SJCRH30 (cell line): Measurements from ENCODE around the gene RARS2. TPM values are rescaled to one million over a fixed set of nuclear protein-coding genes. Genes with fewer than 3 reads are reported as not detected.

Source experiments
- total RNA-seq: library from RNA; depleted of rRNA; stranded (reverse); fragments of >200 nt; shearing (Covaris generic); gene quantifications from 2 replicates; pipeline ENCODE4 v1.2.3, GENCODE V29; 2014; rRNA removed

The RARS2 gene
- total RNA-seq, 1 experiment from 2014 or later: 51.0 TPM

Other genes starting within 250 kb of the RARS2 start
- 0.79 and 2.2 TPM in 2 replicates for gene C6orf163, start 245.2 kb downstream of the RARS2 start, total RNA-seq
- 0.23 and 0.45 TPM in 2 replicates for gene CFAP206, start 182.0 kb downstream of the RARS2 start, total RNA-seq
- 16.5 and 18.4 TPM in 2 replicates for gene SLC35A1, start 117.0 kb downstream of the RARS2 start, total RNA-seq
- gene ORC3, start 148 bp upstream of the RARS2 start, total RNA-seq: 64.9 and 66.3 TPM in 2 replicates
- 54.9 and 64.5 TPM in 2 replicates for gene AKIRIN2, start 112.2 kb upstream of the RARS2 start, total RNA-seq